ENCODE data around the gene DOCK2.

DOCK2 gene

DNA sequence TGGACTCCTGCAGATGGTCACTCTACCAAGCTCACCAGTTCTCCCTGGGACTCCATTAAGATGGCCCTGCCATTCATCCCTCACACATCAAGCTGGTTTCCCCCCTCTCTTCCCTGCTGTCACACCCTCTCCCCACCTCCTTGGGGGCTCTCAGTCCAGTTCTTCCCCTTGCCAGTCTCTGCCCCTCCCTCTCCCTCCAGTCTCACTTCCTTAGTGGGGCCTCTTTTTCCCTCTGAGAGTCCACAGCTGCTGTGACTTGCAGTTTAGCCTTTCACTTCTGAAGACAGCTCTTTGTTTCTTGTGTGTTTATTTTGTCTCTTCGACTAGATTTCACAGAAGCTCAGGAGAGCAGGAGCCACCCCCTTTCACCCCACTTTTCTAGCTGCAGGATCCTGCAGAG lies 10.5 kb downstream of the DOCK2 start:
- H3K36me3 ChIP-seq (ENCODE audit: insufficient read depth, low read length): no peaks in the 10 kb centered on the region
- H3F3A ChIP-seq (ENCODE audit: low read depth): no peaks in the 10 kb centered on the region
- H3K4me1 ChIP-seq (ENCODE audit: insufficient read depth, low read length, poor library complexity, severe bottlenecking): peaks cover 51% of the 10 kb centered on the region
- TF ChIP-seq, protein P1, sequence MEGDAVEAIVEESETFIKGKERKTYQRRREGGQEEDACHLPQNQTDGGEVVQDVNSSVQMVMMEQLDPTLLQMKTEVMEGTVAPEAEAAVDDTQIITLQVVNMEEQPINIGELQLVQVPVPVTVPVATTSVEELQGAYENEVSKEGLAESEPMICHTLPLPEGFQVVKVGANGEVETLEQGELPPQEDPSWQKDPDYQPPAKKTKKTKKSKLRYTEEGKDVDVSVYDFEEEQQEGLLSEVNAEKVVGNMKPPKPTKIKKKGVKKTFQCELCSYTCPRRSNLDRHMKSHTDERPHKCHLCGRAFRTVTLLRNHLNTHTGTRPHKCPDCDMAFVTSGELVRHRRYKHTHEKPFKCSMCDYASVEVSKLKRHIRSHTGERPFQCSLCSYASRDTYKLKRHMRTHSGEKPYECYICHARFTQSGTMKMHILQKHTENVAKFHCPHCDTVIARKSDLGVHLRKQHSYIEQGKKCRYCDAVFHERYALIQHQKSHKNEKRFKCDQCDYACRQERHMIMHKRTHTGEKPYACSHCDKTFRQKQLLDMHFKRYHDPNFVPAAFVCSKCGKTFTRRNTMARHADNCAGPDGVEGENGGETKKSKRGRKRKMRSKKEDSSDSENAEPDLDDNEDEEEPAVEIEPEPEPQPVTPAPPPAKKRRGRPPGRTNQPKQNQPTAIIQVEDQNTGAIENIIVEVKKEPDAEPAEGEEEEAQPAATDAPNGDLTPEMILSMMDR (conservative IDR thresholded peaks at IDR 0.05; ENCODE audit: low read length): no peak
- TF ChIP-seq EZH2phosphoT487 (IDR thresholded peaks at IDR 0.05; ENCODE audit: borderline replicate concordance): no peak
- H3K9me3 ChIP-seq (ENCODE audit: insufficient read depth, low read depth, low read length): no peaks in the 10 kb centered on the region
- H2AFZ ChIP-seq (ENCODE audit: low read length): no peak overlapping the region
- peaks cover 49% of the 10 kb centered on the region for H4K20me1 ChIP-seq (ENCODE audit: insufficient read depth, low read length, poor library complexity, severe bottlenecking)
- no peaks in the 10 kb centered on the region for H3K27me3 ChIP-seq (ENCODE audit: insufficient read depth, low read length, poor library complexity, severe bottlenecking)
- peak overlapping the region; percentile 65 for H3K4me2 ChIP-seq (ENCODE audit: low read depth, low read length, poor library complexity, severe bottlenecking)
- peak overlapping the region; percentile 56 for H3K4me3 ChIP-seq (ENCODE audit: low read length, poor library complexity, severe bottlenecking)
- H3K9ac ChIP-seq (ENCODE audit: low read depth, low read length, poor library complexity, severe bottlenecking): peak overlapping the region; percentile 43
- H3K79me2 ChIP-seq (ENCODE audit: insufficient read depth, low read length): peaks cover 92% of the 10 kb centered on the region
- H3K9me2 ChIP-seq (replicated peaks; ENCODE audit: low read depth, low read length): no peaks in the 10 kb centered on the region

DNA sequence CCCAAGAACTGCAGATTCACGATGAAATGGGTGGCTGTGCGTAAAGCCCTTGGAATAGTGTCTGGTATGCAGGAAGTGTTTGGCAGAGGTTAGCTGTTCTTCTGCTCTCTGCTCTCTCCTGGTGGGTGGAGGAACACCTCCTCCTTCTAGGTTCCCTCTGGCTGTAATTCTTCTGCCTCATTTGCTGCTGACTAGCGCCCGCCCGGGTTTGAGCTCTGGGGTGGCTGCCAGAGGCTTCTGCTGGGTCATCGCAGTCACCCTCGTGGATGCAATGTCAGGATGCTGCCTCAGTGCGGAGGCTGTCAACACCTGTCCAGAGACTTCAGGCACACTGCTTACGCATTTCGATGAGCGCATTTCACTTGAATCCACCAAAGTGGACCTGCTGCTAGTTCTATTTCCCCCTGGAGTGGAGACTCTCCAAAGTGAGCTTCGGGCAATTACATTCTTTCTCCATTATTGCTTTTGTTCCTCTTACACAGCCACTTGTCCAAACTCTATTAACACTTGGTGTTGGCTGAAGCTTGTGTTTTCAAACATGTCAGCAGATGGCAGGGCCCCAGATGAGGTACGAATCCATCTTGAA lies 11.7 kb downstream of the DOCK2 start:
- H4K20me1 ChIP-seq (ENCODE audit: insufficient read depth, low read length, poor library complexity, severe bottlenecking): peaks cover 42% of the 10 kb centered on the region
- no peak overlapping the region for H2AFZ ChIP-seq (ENCODE audit: low read length)
- peaks cover 90% of the 10 kb centered on the region for H3K79me2 ChIP-seq (ENCODE audit: insufficient read depth, low read length)

DNA sequence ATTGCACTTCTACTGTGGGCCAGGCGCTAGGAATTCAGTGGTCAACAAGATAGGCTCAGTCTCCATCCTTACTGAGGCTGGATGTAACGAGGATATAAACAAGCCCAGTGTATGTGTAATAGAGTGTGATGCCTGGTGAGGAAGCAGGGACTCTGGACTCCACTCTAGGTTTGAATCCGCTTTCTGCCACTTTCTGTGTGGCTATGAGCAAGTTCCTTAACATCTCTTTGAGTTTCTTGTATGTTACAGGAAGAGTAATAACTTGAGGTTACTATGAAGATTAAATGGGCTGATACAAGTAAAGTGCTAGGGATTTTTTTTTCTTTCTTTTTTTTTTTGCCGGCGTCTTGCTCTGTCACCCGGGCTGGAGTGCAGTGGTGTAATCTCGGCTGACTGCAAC lies 12.4 kb downstream of the DOCK2 start:
- Histone ChIP-seq H3F3A (ENCODE audit: low read depth) (no peaks in the 10 kb centered on the region), H3K4me1 (ENCODE audit: insufficient read depth, low read length, poor library complexity, severe bottlenecking) (peaks cover 51% of the 10 kb centered on the region), H3K4me2 (ENCODE audit: low read depth, low read length, poor library complexity, severe bottlenecking) (peak overlapping the region; percentile 27), H3K27me3 (ENCODE audit: insufficient read depth, low read length, poor library complexity, severe bottlenecking) (no peaks in the 10 kb centered on the region), H2AFZ (ENCODE audit: low read length) (no peak overlapping the region), H3K4me3 (ENCODE audit: low read length, poor library complexity, severe bottlenecking) (no peak overlapping the region), H3K9ac (ENCODE audit: low read depth, low read length, poor library complexity, severe bottlenecking) (no peak overlapping the region), H3K36me3 (ENCODE audit: insufficient read depth, low read length) (peaks cover 6% of the 10 kb centered on the region; the same call in 1 of the 2 replicates), H3K79me2 (ENCODE audit: insufficient read depth, low read length) (peaks cover 83% of the 10 kb centered on the region), H3K9me3 (ENCODE audit: insufficient read depth, low read depth, low read length) (no peaks in the 10 kb centered on the region), H4K20me1 (ENCODE audit: insufficient read depth, low read length, poor library complexity, severe bottlenecking) (peaks cover 40% of the 10 kb centered on the region), H3K9me2 (replicated peaks; ENCODE audit: low read depth, low read length) (no peaks in the 10 kb centered on the region)
- TF ChIP-seq EZH2phosphoT487 (IDR thresholded peaks at IDR 0.05; ENCODE audit: borderline replicate concordance): no peak
- TF ChIP-seq, protein P1 (conservative IDR thresholded peaks at IDR 0.05; ENCODE audit: low read length): no peak

More for the DNA sequence above, 11.7 kb downstream of the DOCK2 start:
- Histone ChIP-seq H3K27me3 (ENCODE audit: insufficient read depth, low read length, poor library complexity, severe bottlenecking) (no peaks in the 10 kb centered on the region), H3K4me1 (ENCODE audit: insufficient read depth, low read length, poor library complexity, severe bottlenecking) (peaks cover 51% of the 10 kb centered on the region), H3F3A (ENCODE audit: low read depth) (no peaks in the 10 kb centered on the region), H3K9ac (ENCODE audit: low read depth, low read length, poor library complexity, severe bottlenecking) (no peak overlapping the region), H3K36me3 (ENCODE audit: insufficient read depth, low read length) (no peaks in the 10 kb centered on the region), H3K9me2 (replicated peaks; ENCODE audit: low read depth, low read length) (no peaks in the 10 kb centered on the region), H3K4me3 (ENCODE audit: low read length, poor library complexity, severe bottlenecking) (no peak overlapping the region), H3K9me3 (ENCODE audit: insufficient read depth, low read depth, low read length) (no peaks in the 10 kb centered on the region), H3K4me2 (ENCODE audit: low read depth, low read length, poor library complexity, severe bottlenecking) (peak overlapping the region; percentile 65)
- TF ChIP-seq, protein P1 (conservative IDR thresholded peaks at IDR 0.05; ENCODE audit: low read length): no peak
- no peak for TF ChIP-seq EZH2phosphoT487 (IDR thresholded peaks at IDR 0.05; ENCODE audit: borderline replicate concordance)

Measured in Loucy (cell line).